WERI-Rb-1 (cell line): ENCODE results near the gene NACC1.
"Not testable (repeated sequence)": the region's sequence is repeated elsewhere in the genome, so short reads cannot be mapped to it uniquely, and the experiment has no call there.

Source experiments
- DNase-seq: peaks from one replicate; pipeline ENCODE4 v3.0.0-alpha.2; 2020
- H3K27ac ChIP-seq: fragments of 250-450 bp; sonication (Bioruptor Pico); 2 replicates; pipeline ENCODE4 v1.5.1; 2020; ENCODE audit warnings: mild to moderate bottlenecking, moderate library complexity
- H3K27me3 ChIP-seq: fragments of 250-450 bp; sonication (Bioruptor Pico); 2 replicates; pipeline ENCODE4 v1.5.1; 2021; ENCODE audit warnings: mild to moderate bottlenecking, low read depth, moderate library complexity; ENCODE audit not compliant: insufficient read depth, severe bottlenecking
- H3K36me3 ChIP-seq: fragments of 250-450 bp; sonication (Bioruptor Pico); 2 replicates; pipeline ENCODE4 v1.5.1; 2020; ENCODE audit warnings: mild to moderate bottlenecking, moderate library complexity
- H3K4me3 ChIP-seq: 2 replicates; pipeline ENCODE4 v1.5.1; 2011; ENCODE audit warnings: low read depth, mild to moderate bottlenecking, control low read depth, low read length
- H3K9me3 ChIP-seq: fragments of 250-450 bp; sonication (Bioruptor Pico); 2 replicates; pipeline ENCODE4 v1.5.1; 2021; ENCODE audit warnings: mild to moderate bottlenecking, moderate library complexity; ENCODE audit not compliant: severe bottlenecking
- CTCF ChIP-seq: IDR thresholded peaks from 2 replicates; pipeline ENCODE4 v1.5.1; 2011; ENCODE audit warnings: low read depth, mild to moderate bottlenecking, control low read depth, inconsistent platforms, low read length

The NACC1 gene

GRCh38 chr19:13138171-13138915 is 20.3 kb downstream of the NACC1 start:
- Histone ChIP-seq H3K4me3 (no peak overlapping the region), H3K27ac (no peak overlapping the region), H3K27me3 (no peaks in the 10 kb centered on the region), H3K9me3 (no peaks in the 10 kb centered on the region), H3K36me3 (peaks cover 56% of the 10 kb centered on the region)
- no peak for DNase-seq
- TF ChIP-seq CTCF: no peak

- Histone ChIP-seq H3K27ac (no peak overlapping the region), H3K9me3 (no peaks in the 10 kb centered on the region), H3K36me3 (peaks cover 52% of the 10 kb centered on the region), H3K27me3 (no peaks in the 10 kb centered on the region), H3K4me3 (no peak overlapping the region)
- TF ChIP-seq CTCF: no peak
- DNase-seq: no peak
Measured at GRCh38 chr19:13138916-13139198, 20.8 kb downstream of the NACC1 start.

GRCh38 chr19:13139633-13140311 is 21.7 kb downstream of the NACC1 start:
- no peaks in the 10 kb centered on the region for H3K9me3 ChIP-seq
- H3K36me3 ChIP-seq: peaks cover 55% of the 10 kb centered on the region
- DNase-seq: no peak
- no peaks in the 10 kb centered on the region for H3K27me3 ChIP-seq
- no peak overlapping the region for H3K4me3 ChIP-seq
- H3K27ac ChIP-seq: no peak overlapping the region
- no peak for TF ChIP-seq CTCF

GRCh38 chr19:13146763-13147563 is 28.9 kb downstream of the NACC1 start:
- Histone ChIP-seq H3K27ac (no peak overlapping the region), H3K27me3 (no peaks in the 10 kb centered on the region), H3K4me3 (no peak overlapping the region), H3K36me3 (peaks cover 20% of the 10 kb centered on the region), H3K9me3 (no peaks in the 10 kb centered on the region)
- DNase-seq: no peak
- no peak for TF ChIP-seq CTCF

GRCh38 chr19:13149173-13149627 is 31.1 kb downstream of the NACC1 start:
- H3K36me3 ChIP-seq: peaks cover 18% of the 10 kb centered on the region
- not testable (repeated sequence) for H3K27me3 ChIP-seq, DNase-seq, H3K9me3 ChIP-seq
- H3K27ac ChIP-seq: peak overlapping the region; percentile 62
- peak overlapping the region; percentile 90 for H3K4me3 ChIP-seq

GRCh38 chr19:13149628-13150186 is 31.6 kb downstream of the NACC1 start:
- no peaks in the 10 kb centered on the region for H3K27me3 ChIP-seq
- peak; percentile 42 for DNase-seq
- peaks cover 17% of the 10 kb centered on the region for H3K36me3 ChIP-seq
- peak overlapping the region; percentile 90 for H3K4me3 ChIP-seq
- TF ChIP-seq CTCF: no peak
- no peaks in the 10 kb centered on the region for H3K9me3 ChIP-seq
- peak overlapping the region; percentile 62 for H3K27ac ChIP-seq
